SKM-1 treated with dmso at 0.1 percent for 144 hours (cell line): ENCODE measurements around the gene GSTM2.

ENCODE experiments used
- DNase-seq: peaks from one replicate; lab custom pipeline; 2025; ENCODE audit not compliant: unreplicated experiment; lab: John Stamatoyannopoulos, UW

The GSTM2 gene

DNA sequence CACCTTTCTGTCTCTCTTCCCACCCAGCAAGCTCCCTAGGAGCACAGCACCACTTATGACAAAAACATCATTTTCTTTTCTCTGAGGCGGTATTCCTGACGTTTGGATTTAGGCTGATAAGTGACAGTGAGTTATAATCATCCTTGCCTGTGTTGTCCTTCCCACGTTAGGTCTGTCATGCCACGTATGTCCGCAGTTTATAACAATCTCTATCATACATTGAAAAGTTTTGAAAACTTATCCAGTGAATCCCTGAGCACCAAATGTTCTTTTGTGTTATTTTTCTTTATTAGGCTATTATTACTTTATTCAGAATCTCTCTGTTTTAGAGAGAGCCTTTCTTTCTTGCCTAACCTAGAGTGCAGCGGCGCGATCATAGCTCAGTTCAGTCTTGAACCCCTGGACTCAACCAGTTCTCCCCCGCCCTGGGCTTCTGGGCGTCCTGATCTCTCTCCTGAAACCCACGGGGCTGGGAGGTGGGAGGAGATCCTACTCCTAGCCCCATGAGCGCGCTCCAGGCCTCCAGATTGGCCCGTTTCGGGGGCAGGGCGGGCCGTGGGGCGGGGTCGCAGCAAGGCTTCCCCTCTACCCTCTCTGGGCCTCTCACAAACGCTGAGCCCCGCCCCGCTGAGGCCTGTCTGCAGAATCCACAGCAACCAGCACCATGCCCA, at the start of gene GSTM2:
Gene GSTM2 (plus strand): TSS at position 606 of the 671 bp plus-strand sequence. CDS start 59 bp downstream, at position 665.
- no peak for DNase-seq

DNA sequence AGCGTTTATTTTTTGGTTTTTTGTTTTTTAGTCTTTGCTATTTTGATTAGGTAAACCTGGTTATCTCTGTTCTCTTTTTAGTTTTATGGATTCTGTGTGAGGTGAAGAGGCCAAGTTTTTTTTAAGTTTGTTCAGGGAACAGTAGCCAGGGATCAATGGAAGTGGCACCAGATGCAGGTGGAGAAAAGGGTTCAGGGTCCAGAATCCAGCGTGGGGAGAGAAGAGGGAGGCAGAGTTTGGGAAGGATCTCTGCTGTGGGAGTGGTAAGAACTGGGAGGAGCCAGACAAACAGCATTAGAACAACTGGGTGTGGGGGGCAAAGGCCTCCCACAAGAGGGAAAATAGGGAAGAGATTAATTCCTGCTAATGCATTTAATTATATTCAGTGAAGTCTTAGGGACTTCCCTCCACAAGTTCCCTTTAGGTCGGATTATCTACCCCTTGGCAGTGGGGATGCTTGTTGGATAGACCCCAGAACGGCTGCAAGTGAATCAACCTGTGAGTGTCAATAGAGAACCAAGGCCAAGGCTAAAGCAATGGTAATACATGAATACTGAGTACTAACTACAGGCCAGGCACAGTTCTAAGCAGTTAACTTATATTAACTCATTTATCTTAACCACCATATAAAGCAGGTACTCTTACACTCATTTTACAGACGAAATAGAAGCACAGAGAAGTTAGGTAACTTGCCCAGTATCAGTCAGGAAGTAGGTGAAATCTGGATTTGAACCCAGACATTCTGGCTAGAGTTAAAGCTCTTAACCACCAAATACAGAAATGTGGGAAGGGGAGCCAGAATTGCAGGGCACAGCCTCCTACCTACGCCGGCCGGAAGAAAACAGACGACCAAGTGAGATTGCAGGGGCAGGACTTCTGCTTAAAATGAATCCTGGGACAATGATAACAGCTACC, 48.9 kb upstream of the GSTM2 start:
- DNase-seq = no peak

DNA sequence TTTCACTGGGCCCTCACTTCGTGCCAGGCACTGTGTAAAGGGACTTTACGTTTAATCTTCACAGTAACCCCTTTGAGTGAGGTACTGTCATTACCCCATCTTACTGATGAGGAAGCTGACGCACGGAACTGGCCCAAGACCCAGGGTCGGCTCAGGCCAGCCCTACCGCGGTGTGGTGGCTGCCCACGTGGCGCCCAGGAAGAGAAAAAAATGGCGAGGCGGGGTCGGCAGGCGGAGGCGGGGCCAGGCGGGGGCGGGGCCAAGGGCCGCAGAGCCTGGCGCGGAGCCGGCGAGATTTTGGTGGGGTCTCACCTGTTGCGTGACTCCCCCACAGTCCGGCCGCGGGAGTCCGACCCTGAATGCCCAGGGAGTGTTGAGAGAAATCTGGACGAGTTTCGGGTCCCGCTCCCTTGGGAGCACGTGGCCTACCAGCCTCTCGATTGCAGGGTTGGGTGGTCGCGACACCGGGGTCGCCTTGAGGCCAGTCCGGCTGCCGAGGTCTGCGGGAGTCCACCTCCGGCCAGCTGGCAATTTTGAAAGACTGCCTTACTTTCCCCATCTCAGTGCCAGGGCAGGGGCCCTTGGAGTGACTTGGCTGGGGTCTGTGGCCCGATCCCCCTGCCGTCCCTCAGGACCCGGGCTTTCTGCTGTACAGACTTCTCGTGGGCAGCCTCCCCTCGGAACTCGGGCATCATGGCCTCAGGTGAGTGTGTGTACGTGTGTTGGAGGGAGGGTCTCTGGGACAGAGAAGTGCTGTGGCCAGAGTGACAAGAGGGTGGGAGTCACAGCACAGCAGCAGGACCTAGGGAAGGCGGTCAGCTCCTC, 48.1 kb upstream of the GSTM2 start, which contains the start of the genes AMPD2 and GNAT2:
Gene AMPD2 (plus strand): TSS at position 262 of the 825 bp plus-strand sequence. CDS start 1,339 bp downstream, outside the sequence.
Gene GNAT2 (minus strand): TSS at position 41 of the 825 bp plus-strand sequence. CDS start 6,746 bp downstream, outside the sequence.
- DNase-seq = peak; percentile 86

DNA sequence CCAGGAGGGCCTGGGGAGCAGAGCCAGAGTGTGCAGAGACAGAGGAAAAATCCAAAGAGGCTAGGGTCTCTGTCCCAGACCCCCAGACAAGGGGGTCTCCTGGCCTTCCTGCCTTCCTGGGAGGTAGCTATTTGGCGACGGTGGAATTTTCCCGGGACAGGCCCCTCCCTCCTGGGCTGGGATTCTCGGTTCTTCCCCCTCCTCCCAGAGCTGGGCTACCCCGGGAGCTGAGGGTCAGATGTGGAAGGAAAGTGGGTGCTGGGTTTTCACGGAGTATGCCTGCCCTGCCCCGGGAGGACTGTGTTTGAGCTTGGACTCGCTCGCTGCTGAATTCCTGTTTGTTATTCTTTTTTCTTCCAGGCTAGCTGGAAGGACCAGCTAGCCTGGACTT, 47.5 kb upstream of the GSTM2 start:
- no peak for DNase-seq

DNA sequence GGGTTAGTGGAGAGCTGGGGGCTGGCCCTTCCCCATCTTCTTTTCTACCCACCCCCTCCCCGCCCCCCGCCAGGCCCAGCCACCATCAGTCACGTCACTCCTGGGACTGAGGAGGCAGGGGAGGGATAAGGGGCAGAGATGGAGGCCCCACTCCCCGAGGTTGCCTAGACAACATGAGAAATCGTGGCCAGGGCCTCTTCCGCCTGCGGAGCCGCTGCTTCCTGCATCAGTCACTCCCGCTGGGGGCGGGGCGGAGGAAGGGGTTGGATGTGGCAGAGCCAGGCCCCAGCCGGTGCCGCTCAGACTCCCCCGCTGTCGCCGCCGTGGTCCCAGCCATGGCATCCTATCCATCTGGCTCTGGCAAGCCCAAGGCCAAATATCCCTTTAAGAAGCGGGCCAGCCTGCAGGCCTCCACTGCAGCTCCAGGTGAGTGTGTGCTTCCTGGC, 47.0 kb upstream of the GSTM2 start:
- peak; percentile 97 for DNase-seq

DNA sequence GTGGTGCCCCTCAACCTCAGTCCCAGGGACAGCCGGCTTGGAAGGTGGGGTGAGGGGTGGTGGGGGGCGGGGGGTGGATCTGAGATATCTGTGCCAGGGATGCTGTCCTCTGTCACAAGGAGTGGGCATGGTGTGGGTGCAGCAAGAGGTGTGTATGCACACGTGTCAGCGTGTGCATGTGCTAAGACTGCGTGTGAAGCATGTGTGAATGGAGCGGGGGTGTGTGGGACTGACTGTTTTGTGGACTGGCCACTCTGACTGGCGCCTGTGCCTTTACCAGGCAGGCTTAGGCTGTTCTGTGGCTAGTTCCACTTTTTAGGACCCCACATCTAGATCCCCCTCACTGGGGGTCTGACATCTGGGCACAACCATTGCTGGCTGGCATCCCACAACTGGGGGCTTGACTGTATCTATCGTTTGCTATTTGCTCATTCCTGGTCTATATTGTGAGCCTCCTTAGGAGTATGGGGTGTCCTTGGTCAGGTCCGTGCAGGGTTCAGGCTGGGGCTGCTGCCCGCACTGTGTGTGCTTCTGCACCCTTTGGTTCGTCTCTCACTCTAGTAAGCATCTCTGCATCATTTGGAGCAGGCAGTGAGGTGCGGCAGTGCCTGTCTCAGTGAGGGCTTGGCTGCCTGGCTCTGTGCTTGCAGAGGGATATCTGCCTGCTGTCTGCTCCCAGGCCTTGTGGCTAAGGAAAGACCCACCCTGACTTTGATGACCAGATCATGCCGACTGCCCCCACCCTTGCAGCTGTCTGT, 46.3 kb upstream of the GSTM2 start:
- no peak for DNase-seq

DNA sequence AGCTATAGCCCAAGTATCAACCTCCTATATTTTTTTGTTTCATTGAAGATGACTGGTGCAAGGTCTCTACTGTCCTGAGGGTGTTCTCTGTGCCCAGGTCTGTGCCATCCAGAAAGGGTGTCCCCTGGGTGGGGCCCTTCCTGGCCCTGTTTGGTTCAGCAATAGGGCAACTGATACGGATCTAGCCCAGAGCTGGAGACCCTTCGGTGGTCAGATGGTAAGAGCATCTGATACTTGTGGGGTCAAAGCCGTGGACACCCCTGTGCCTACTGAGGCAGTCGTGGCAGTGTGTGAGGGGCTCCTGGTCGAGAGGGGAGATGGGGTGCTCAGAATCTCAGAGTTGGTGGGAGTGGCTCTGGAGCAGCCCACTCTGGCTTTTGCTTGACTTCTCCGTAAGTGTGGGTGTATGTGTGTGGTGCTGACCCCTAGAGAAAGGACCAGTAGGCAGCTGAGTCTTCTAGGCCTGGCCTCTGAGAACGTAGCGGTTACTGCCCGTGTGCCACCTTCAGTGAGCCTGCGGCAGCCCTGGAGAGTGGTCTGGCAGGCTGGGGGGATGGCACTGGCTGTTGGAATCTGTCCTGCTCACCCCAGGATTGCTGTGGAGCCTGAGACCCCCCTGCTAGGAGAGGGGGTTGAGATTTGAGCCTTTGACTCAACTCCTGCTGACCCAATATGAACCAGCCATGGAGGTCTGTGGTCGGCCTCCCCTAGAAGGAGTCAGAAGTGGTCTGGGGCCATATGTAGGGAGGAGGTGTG, 45.5 kb upstream of the GSTM2 start:
- no peak for DNase-seq

DNA sequence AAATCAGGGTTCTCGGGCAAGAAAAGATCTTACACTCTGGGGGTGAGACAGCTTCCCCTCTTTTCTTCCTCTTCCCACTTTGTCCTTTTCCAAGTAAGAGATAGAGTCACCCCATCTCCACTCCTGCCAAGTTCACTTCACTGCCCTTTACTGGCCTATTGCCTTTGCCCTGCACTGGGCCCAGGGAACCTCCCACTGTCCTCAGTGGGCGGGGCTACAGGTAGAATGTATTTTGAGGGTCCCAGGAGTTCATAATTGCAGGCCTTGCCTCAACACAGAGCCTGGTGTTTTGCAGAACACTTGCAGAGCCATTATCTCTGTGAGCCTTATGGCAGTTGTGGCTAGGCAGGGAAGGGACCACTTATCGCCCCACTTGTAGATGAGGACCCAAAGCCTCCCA, 45.0 kb upstream of the GSTM2 start:
- DNase-seq = no peak

DNA sequence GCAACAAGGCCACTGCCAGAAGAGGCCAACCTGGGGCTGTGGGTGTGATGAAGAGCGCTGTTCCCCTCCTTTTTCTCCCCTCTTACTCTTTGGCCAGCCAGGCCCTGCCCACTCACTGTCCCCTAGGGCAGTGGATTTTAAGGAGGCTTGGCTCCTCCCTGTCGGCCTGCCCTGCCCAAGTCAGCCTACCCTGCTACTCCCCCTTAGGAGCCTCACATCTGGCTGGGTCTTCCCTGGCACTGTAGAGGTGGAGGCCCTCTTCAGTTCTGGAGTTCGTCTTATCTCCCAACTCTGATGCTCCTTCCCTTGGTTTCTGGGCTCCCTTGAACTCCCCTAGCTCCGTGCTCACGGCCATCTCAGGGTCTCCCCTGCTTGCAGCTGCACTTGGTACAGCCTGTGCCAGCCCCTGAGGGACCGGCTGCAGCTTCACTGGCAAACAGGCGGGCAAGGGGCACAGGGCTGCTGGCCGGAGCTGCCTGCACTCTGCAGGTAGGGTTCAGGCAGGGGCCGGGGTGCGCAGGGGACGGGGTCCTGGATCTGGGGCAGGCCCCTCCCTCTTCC, 44.2 kb upstream of the GSTM2 start:
- DNase-seq = no peak

DNA sequence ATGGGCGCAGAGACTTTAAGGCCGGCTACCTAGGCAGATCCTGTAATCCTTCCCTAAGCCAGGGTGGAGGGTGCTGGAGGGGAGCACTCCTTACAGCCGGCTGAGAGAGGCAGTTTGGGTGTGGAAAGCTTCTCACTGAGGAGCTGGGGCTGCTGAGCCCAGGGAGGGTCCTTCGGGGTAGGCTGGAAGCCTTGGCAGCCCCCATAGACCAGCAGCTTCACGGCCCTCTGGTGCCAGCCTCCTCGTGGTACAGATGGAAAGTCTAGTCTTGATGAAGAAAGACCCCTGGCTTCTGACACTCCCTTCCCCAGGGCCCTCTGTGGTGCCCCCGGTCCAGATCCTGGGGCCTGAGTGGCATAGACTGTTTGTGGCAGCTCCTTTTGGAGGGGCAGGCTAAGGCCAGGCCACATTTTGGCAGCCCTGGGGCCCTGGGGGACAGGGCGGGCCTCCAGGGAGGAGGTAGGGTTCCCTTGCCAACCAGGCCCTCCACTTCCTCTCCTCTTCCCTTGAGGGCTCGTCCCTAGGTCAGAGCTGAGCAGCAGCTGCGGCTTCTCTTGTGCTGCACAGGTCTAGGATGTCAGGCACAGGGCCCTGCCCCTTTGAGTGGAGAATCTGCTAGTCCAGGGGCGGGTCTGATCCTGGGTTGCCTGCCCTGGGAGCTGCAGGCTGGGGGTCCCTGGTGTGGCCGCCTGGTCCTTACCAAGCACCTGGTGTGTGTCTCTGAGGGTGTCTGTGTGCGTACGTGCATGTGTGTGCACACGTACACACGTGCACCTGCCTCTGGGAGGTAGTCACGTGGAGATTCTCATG, 43.5 kb upstream of the GSTM2 start:
- peak; percentile 28 for DNase-seq

DNA sequence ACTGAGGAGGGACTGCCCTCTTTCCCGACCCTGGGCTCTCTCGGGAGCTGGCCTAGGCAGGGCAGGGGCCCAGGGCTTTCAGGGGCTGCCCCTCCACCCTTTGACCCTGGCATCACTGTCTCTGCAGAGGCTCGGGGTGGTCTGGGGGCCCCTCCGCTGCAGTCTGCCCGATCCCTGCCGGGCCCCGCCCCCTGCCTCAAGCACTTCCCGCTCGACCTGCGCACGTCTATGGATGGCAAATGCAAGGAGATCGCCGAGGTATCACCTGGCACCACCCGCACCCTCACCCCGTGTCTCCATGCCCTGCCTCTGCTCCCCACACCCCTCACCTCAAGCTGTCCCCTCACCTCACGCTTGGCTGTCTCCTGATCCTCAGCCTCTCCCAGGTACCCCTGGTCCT, 42.7 kb upstream of the GSTM2 start:
- DNase-seq = no peak

DNA sequence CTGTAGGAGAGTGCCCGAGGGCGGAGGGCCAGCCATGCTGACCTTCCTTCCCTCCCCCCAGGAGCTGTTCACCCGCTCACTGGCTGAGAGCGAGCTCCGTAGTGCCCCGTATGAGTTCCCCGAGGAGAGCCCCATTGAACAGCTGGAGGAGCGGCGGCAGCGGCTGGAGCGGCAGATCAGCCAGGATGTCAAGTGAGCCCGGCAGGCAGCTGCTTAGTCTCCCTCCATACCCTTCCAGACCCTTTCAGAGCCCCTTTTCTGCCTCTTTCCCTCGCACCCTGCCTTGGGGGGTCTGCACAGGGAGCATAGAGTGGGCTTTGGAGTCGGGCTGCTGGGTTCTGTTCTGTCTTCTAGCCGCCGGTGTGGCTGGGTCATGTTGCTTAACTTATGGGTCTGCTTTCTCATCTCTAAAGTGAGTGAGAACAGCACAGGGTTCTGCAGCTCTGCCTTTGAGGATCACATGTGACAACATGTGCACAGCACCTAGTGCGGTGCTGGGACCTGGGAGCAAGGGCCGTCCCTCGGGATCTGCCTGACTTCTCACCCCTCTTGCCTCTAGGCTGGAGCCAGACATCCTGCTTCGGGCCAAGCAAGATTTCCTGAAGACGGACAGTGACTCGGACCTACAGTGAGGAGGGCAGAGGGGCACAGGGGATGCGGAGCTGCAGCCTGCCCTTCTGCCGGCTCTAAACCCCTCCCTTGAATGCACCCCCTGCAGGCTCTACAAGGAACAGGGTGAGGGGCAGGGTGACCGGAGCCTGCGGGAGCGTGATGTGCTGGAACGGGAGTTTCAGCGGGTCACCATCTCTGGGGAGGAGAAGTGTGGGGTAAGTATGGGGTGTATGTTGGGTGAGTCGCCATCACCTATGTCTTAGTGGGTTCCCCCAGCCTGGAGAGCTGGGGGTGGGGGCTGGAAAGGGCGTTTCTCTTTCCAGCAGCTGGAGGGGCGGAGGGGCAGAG, 42.0 kb upstream of the GSTM2 start:
- no peak for DNase-seq

DNA sequence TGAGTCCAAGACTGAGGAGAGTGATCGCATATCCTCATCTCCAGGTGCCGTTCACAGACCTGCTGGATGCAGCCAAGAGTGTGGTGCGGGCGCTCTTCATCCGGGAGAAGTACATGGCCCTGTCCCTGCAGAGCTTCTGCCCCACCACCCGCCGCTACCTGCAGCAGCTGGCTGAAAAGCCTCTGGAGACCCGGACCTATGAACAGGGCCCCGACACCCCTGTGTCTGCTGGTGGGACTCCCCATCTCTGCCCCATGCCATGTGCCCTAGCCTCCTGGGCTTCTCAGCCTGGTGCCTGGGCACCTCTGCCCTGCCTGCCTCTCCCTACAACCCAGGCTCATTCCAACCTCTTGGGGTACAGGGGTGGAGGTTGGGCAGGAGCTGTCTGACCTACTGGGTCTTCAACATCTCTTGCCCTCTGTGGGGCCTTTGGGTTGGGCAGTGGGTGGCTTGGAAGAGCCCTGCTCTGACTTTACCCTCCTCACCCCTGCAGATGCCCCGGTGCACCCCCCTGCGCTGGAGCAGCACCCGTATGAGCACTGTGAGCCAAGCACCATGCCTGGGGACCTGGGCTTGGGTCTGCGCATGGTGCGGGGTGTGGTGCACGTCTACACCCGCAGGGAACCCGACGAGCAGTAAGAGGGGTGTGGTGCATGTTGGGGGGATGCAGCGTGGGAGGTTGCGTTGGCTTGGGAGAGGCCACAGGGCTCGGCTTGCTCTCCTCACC, 41.0 kb upstream of the GSTM2 start:
- no peak for DNase-seq

DNA sequence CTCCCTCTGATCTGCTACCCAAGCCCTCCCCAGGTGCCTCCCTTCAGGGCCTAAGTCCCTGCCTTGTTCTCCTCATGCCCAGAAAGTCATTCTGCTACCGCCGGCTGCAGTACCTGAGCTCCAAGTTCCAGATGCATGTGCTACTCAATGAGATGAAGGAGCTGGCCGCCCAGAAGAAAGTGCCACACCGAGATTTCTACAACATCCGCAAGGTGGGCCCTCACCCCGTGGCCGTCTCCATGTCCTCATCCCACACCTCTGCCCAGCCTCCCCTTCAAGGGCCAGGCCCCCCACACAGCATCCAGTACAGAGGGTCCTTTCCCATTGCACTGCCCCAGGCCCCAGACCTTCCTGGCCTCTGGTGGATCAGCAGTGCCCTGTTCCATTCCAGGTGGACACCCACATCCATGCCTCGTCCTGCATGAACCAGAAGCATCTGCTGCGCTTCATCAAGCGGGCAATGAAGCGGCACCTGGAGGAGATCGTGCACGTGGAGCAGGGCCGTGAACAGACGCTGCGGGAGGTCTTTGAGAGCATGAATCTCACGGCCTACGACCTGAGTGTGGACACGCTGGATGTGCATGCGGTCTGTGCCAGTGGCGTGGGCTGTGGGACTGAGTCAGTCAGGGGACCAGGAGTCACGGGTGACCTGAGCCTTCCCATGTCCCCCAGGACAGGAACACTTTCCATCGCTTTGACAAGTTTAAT, 40.0 kb upstream of the GSTM2 start:
- DNase-seq = no peak

DNA sequence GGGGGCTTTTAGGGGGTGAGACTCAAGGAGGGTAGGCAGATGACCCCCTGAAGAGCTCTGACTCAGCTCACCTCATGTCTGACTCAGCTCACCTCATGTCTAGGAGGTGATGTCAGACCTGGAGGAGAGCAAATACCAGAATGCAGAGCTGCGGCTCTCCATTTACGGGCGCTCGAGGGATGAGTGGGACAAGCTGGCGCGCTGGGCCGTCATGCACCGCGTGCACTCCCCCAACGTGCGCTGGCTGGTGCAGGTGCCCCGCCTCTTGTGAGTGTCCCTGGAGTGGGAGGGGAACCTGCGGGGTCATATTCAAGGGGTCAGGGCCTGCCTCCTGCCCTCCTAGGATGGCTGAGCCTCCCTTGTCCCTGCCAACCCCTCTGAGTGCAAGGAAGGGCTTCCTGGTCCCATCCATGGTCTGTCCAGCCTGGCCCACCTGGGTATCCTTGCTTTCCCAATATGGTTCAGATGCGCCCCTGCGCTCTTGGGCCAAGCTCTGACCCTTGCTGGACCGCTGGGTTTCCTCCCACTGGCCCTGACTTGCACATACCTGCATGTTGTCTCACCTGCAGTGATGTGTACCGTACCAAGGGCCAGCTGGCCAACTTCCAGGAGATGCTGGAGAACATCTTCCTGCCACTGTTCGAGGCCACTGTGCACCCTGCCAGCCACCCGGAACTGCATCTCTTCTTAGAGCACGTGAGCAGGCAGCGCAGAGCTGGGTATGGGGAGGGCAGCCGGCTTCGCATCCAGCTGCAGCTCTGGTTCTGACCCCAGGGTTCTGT, 39.1 kb upstream of the GSTM2 start:
- DNase-seq = no peak
